ENCODE measurements around the gene SERPINF2.

DNA sequence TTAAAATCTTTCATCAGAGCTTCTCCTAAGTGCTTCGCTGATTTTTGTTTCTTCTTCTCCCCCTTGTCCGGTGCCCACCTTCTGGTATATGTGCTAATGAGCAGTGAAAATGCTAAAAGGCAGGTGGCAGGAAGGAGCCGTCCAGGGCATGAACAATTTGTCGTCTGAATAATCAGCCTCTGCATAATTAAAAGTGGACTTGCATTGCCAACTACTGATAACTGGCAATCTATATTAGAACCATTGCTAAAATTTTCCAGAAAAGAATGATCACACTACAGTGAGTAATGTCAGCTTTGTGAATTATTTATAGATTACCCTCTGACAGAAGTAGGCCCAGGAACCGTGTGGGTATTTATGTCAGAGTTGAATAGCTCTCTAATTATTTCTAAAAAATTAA lies 47.3 kb downstream of the SERPINF2 start:
- TF ChIP-seq POLR2AphosphoS5 (IDR thresholded peaks at IDR 0.05; ENCODE audit: borderline replicate concordance, low read depth, low read length) (no peak), EZH2 (IDR thresholded peaks at IDR 0.05) (no peak), FOXP2 (optimal IDR thresholded peaks at IDR 0.05; ENCODE audit: control extremely low read depth, extremely low read length, insufficient read depth) (no peak)
